GM18951 (cell line): ENCODE results near the gene MOB3A.

Source experiments
- POLR2A ChIP-seq: IDR thresholded peaks from 4 replicates; pipeline ENCODE4 v1.6.1; 2011; ENCODE audit warnings: mild to moderate bottlenecking; ENCODE audit not compliant: insufficient read length, insufficient read depth; ENCODE audit errors: extremely low read depth
- in situ Hi-C: fragments of 300-500 bp; cut with MboI; formaldehyde crosslinking; loops from one replicate; pipeline ENCODE4 v1.12.0; 2022; ENCODE audit warnings: low sequenced_read_pairs, mixed read lengths, inconsistent platforms; ENCODE audit not compliant: unreplicated experiment

Gene MOB3A

GRCh38 chr19:2118438-2118837, 22.3 kb upstream of the MOB3A start:
- no peak for TF ChIP-seq POLR2A
- in situ Hi-C loops, result no loop called here

GRCh38 chr19:2117215-2117960, 21.3 kb upstream of the MOB3A start:
- in situ Hi-C loops, result no loop called here
- no peak for TF ChIP-seq POLR2A

- TF ChIP-seq POLR2A, result no peak
- in situ Hi-C loops, result no loop called here
These were observed 20.4 kb upstream of the MOB3A start for GRCh38 chr19:2116507-2116906.

- no peak for TF ChIP-seq POLR2A
- in situ Hi-C loops, result no loop called here
These were observed 19.8 kb upstream of the MOB3A start for GRCh38 chr19:2115911-2116426.

- TF ChIP-seq POLR2A, result no peak
- in situ Hi-C loops, result no loop called here
These were observed 19.2 kb upstream of the MOB3A start for GRCh38 chr19:2115324-2115723.

- in situ Hi-C loops, result no loop called here
- TF ChIP-seq POLR2A, result no peak
These were observed 18.7 kb upstream of the MOB3A start for GRCh38 chr19:2114821-2115220.

GRCh38 chr19:2114218-2114617, 18.1 kb upstream of the MOB3A start:
- in situ Hi-C loops, result no loop called here
- no peak for TF ChIP-seq POLR2A

- no peak for TF ChIP-seq POLR2A
- in situ Hi-C loops, result no loop called here
These were observed 17.5 kb upstream of the MOB3A start for GRCh38 chr19:2113439-2114211.

- no peak for TF ChIP-seq POLR2A
- in situ Hi-C loops, result no loop called here
These were observed 16.6 kb upstream of the MOB3A start for GRCh38 chr19:2112516-2113320.

GRCh38 chr19:2111886-2112285, 15.8 kb upstream of the MOB3A start:
- no peak for TF ChIP-seq POLR2A
- in situ Hi-C loops, result no loop called here

GRCh38 chr19:2111425-2111824, 15.3 kb upstream of the MOB3A start:
- in situ Hi-C loops, result no loop called here
- TF ChIP-seq POLR2A, result no peak

- TF ChIP-seq POLR2A, result no peak
- in situ Hi-C loops, result no loop called here
These were observed 14.7 kb upstream of the MOB3A start for GRCh38 chr19:2110822-2111221.
